ENCODE results near the gene PCSK1N.
"Not testable (repeated sequence)": the region's sequence is repeated elsewhere in the genome, so short reads cannot be mapped to it uniquely, and the experiment has no call there.

Gene PCSK1N

DNA sequence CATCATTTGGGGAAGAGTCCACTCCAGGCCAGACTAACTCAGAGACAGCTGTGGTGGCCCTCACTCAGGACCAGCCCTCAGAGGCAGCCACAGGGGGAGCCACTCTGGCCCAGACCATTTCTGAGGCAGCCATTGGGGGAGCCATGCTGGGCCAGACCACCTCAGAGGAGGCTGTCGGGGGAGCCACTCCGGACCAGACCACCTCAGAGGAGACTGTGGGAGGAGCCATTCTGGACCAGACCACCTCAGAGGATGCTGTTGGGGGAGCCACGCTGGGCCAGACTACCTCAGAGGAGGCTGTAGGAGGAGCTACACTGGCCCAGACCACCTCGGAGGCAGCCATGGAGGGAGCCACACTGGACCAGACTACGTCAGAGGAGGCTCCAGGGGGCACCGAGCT lies 12.4 kb downstream of the PCSK1N start:
- in situ Hi-C loops (cut with MboI; ENCODE audit: low pct_unique_long_range_greater_than_20kb, low sequenced_read_pairs, unreplicated experiment) = no loop called here
- TF ChIP-seq, protein P1, sequence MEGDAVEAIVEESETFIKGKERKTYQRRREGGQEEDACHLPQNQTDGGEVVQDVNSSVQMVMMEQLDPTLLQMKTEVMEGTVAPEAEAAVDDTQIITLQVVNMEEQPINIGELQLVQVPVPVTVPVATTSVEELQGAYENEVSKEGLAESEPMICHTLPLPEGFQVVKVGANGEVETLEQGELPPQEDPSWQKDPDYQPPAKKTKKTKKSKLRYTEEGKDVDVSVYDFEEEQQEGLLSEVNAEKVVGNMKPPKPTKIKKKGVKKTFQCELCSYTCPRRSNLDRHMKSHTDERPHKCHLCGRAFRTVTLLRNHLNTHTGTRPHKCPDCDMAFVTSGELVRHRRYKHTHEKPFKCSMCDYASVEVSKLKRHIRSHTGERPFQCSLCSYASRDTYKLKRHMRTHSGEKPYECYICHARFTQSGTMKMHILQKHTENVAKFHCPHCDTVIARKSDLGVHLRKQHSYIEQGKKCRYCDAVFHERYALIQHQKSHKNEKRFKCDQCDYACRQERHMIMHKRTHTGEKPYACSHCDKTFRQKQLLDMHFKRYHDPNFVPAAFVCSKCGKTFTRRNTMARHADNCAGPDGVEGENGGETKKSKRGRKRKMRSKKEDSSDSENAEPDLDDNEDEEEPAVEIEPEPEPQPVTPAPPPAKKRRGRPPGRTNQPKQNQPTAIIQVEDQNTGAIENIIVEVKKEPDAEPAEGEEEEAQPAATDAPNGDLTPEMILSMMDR (IDR thresholded peaks at IDR 0.05; ENCODE audit: extremely low read depth, insufficient read depth, missing control alignments) = no peak
- no peak for DNase-seq (ENCODE audit: low spot score)

DNA sequence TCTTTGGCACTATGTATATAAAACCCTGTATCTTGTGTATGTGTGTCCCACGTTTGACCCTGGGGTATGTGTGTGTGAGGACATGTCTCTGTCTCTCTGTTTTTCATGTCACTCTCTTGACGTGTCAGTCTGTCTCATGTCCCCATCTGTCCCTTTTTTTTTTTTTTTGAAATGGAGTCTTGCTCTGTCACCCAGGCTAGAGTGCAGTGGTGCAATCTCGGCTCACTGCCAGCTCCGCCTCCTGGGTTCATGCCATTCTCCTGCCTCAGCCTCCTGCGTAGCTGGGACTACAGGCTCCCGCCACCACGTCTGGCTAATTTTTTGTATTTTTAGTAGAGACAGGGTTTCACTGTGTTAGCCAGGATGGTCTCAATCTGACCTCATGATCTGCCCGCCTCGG lies 16.0 kb downstream of the PCSK1N start:
- DNase-seq (ENCODE audit: low spot score); in situ Hi-C loops (cut with MboI; ENCODE audit: low pct_unique_long_range_greater_than_20kb, low sequenced_read_pairs, unreplicated experiment): not testable (repeated sequence)

DNA sequence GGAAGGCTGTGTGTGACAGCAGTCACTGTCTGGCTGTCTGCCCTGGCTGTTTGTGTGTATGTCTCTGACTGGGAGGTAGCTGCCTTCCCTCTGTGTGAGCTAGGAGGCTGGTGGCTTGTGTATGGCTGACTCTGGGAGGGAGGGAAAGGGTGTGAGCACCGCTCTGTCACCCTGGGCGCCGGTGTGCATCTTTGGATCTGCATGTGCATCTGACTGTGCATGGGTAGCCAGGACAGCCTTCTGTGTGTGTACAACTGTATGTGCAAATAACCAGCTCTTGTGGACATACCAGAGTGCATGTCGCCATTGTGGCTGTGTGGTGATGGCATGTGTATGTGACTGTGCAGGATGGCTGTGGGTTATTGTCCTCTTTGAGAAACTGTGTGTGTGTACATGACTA lies 16.5 kb downstream of the PCSK1N start:
- TF ChIP-seq, protein P1 (IDR thresholded peaks at IDR 0.05; ENCODE audit: extremely low read depth, insufficient read depth, missing control alignments) = no peak
- in situ Hi-C loops (cut with MboI; ENCODE audit: low pct_unique_long_range_greater_than_20kb, low sequenced_read_pairs, unreplicated experiment) = no loop called here

DNA sequence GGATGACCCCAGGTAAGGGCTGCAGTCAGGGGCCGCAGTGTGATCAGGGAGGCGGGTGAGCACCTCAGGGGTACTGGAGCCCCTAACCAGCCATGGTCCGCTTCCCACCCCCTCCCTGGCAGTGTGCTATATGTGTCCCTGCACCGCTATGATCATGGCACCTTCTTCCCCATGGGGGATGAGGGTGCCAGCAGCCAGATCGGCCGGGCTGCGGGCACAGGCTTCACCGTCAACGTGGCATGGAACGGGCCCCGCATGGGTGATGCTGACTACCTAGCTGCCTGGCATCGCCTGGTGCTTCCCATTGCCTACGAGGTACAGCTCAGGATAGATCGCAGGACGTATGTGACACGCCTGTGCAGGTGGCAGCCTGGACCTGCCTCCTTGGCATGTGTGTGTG lies 17.3 kb downstream of the PCSK1N start:
- in situ Hi-C loops (cut with MboI; ENCODE audit: low pct_unique_long_range_greater_than_20kb, low sequenced_read_pairs, unreplicated experiment) = no loop called here

More for the DNA sequence above, 16.5 kb downstream of the PCSK1N start:
- no peak for DNase-seq (ENCODE audit: low spot score)

DNA sequence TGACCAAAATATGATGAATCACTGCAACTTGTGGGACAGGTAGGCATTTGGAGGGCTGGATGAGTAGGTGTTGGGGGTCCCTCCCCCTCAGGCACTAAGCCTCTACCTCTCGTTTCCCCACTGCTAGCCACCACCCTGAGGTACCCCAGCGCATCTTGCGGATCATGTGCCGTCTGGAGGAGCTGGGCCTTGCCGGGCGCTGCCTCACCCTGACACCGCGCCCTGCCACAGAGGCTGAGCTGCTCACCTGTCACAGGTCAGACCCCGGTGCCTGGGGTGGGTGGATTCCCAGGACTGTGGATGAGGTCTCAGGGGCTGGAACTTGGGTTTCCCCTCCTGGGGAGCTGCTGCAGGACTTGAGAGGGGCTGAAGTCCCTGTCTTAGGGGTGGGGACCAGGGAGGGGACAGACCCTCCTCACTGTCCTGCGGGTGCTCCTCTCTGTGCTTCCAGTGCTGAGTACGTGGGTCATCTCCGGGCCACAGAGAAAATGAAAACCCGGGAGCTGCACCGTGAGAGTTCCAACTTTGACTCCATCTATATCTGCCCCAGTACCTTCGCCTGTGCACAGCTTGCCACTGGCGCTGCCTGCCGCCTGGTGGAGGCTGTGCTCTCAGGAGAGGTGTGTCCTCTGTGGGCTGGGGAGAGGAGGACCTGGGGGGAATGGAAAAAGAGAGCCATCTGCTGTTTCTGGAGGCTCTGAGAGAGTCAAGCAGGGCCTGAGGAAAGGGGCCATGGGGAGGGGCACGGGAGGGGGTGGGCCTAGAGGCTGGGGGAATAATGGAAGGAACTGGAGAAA lies 19.2 kb downstream of the PCSK1N start:
- in situ Hi-C loops (cut with MboI; ENCODE audit: low pct_unique_long_range_greater_than_20kb, low sequenced_read_pairs, unreplicated experiment) = no loop called here
- TF ChIP-seq, protein P1 (IDR thresholded peaks at IDR 0.05; ENCODE audit: extremely low read depth, insufficient read depth, missing control alignments) = no peak

More for the DNA sequence above, 17.3 kb downstream of the PCSK1N start:
- no peak for DNase-seq (ENCODE audit: low spot score)
- TF ChIP-seq, protein P1 (IDR thresholded peaks at IDR 0.05; ENCODE audit: extremely low read depth, insufficient read depth, missing control alignments) = no peak

DNA sequence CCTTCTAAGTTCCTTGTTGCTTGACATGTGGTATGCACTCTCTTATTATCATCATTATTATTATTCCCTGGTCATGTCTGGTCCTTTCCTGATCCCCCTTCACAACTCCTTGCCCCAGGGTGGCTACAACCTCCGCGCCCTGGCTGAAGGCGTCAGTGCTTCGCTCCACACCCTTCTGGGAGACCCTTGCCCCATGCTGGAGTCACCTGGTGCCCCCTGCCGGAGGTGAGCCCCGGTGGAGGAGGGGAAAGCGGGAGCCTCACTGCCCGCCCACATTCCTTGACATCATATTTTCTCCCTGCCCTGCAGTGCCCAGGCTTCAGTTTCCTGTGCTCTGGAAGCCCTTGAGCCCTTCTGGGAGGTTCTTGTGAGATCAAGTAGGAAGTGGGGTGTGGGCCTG lies 20.1 kb downstream of the PCSK1N start:
- no peak for DNase-seq (ENCODE audit: low spot score)
- in situ Hi-C loops (cut with MboI; ENCODE audit: low pct_unique_long_range_greater_than_20kb, low sequenced_read_pairs, unreplicated experiment) = no loop called here
- TF ChIP-seq, protein P1 (IDR thresholded peaks at IDR 0.05; ENCODE audit: extremely low read depth, insufficient read depth, missing control alignments) = no peak

More for the DNA sequence above, 19.2 kb downstream of the PCSK1N start:
- no peak for DNase-seq (ENCODE audit: low spot score)

DNA sequence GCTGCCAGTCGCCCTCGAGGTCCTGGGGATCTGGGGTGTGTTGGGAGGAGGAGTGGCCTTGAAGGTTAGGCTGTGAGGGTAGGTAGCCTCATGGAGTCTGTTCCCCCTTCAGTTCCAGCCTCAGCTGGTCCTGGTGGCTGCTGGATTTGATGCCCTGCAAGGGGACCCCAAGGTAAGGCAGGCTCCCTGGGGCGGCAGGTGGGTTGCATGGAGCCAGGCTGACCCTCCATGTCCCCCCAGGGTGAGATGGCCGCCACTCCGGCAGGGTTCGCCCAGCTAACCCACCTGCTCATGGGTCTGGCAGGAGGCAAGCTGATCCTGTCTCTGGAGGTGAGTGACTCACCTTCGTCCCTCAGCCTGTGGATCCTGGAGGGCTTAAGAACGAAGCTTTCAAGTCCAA lies 20.7 kb downstream of the PCSK1N start:
- in situ Hi-C loops (cut with MboI; ENCODE audit: low pct_unique_long_range_greater_than_20kb, low sequenced_read_pairs, unreplicated experiment) = no loop called here
- TF ChIP-seq, protein P1 (IDR thresholded peaks at IDR 0.05; ENCODE audit: extremely low read depth, insufficient read depth, missing control alignments) = no peak
- DNase-seq (ENCODE audit: low spot score) = no peak
